GM21381 (cell line): ENCODE data around the gene PIK3C2G.
"Not testable (repeated sequence)": the region's sequence is repeated elsewhere in the genome, so short reads cannot be mapped to it uniquely, and the experiment has no call there.

Experiments used
- ATAC-seq: cut with Tn5 transposase; IDR thresholded peaks from one replicate; pipeline ENCODE4 v1.9.1; 2021; ENCODE audit warnings: mild to moderate bottlenecking, moderate library complexity; ENCODE audit not compliant: unreplicated experiment

PIK3C2G gene

DNA sequence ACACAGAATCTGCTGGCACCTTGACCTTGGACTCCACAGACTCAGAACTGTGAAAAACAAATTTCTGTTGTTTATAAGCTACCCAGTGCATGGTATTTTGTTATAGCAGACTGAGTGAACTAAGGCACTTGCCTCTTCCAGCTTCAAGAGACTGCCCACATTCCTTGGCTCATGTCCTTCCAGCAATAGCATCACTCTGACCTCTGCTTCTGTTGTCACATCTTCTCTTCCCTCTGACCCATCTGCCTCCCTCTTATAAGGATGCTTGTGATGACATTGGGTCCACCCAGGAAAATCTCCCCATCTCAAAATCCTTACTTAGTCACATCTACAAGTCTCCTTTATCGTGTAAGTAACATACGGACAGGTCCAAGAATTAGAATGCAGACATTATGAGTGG is 200.4 kb downstream of the PIK3C2G start:
- ATAC-seq, result no peak

GRCh38 chr12:18462442-18462841 is 201.1 kb downstream of the PIK3C2G start:
- no peak for ATAC-seq

DNA sequence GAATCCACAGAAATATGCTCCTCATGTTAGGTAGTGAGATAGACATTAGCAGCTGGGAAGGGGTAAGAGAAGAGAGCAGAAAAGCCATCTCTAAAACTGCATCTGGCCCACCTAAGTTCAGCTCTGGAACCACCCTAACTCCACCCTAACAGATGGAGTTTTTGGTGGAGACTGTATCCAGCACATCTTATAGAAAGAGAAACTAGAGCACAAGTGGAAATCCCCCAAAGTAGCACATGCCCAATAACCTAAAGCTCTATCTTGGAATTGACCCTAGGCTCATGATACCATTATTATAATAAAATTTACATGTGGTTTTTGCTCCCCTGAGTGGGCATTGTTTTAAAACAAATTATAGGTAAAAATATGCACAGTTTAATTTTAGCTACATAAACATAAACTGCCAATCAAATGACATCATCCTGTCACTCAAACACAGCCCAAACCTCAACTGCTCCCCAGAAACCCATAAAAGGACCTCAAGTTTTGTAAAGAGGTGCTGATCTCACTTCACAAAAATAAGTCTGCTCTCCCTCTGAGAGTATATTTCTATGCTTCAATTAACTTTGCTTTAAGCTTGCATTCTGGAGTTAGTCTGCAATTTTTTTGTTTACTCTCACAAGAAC is 206.4 kb downstream of the PIK3C2G start:
- no peak for ATAC-seq

- no peak for ATAC-seq
Measured at GRCh38 chr12:18468246-18469075, 207.1 kb downstream of the PIK3C2G start.

DNA sequence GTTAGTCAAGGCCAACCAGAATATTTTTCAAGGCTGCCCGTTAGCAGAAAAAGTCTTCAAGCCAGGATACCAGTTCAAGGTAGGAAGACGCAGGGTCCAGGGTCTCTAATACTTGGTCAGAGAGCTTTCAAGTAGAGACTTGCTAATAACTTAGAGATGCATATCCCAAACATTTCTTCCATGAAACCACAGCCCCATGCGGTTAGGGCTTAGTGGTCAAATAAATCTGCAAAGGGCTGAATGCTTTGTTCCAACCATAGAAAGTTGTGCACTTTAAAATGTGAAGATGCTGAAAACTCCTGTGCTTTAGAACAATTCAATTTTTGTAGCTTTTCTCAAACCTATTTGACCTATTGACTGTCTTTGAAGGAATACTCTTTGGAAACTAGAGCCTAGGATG is 208.9 kb downstream of the PIK3C2G start:
- no peak for ATAC-seq

DNA sequence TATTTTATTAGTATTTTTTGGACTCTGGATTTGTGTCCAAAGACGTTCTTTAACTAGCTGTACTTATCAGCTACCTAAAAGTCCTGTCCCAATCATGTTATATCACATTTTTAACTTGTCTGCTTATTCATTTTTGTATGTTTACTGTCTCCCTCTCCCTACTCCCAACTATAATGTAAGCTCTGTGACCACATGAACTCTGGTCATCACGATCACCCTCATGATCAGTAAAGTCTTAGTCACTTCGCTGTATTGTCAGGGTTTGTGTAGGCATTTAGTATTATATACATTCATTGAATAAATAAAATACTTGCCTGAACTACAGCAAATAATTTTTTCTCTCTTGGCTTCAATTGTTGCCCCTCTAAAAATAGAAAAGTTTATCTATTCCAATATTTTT is 211.0 kb downstream of the PIK3C2G start:
- no peak for ATAC-seq

DNA sequence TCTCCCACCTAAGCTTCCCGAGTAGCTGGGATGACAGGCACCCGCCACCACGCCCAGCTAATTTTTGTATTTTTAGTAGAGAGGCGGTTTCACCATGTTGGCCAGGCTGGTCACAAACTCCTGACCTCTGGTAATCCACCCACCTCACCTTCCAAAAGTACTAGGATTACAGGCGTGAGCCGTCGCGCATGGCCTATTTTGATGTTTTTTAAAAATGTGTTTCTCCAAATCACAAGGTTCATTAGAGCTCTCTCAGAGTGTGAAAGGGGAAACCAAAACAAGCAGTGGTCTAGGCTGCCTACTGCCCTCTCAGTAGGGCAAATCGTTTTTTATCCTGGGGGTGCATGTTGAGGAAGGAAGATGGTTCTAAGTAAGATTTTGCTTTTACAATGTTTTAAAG is 211.5 kb downstream of the PIK3C2G start:
- ATAC-seq, result no peak

DNA sequence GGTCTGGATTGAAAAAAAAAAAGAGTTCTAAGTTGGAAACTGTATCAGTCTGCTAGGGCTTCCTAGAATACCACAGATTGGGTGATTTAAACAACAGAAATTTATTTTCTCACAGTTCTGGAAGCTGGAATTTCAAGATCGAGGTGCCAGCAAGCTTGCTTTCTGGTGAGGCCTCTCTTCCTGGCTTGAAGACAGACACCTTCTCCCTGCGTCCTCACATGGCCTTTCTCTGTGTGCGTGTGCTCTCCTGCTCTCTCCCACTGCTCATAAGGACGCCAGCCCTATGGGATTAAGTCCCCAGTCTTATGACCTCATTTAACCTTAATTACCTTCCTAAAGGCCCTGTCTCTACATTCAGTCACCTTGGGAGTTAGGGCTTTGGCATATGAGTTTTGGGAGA is 215.5 kb downstream of the PIK3C2G start:
- no peak for ATAC-seq

DNA sequence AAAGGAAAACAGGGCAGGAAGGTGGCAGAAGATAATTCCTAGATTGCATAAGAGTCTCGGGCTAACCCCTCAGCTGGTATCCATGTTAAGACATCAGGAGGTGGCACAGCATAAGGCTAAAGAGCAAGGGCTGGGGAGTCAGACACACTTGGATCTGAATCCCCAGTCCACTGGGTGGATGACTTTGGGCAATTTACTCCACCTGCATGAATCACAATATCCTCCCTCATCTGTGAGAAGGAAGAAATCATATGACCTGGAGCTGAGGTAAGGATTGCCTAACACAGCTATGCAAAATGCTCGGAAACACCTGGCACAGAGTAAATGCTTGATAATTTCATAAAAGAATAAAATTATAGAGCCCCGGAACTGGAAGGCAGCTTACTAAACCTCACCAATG is 217.9 kb downstream of the PIK3C2G start:
- ATAC-seq, result no peak

GRCh38 chr12:18482601-18483120 is 221.3 kb downstream of the PIK3C2G start:
- no peak for ATAC-seq

- no peak for ATAC-seq
Measured at GRCh38 chr12:18483698-18484325, 222.5 kb downstream of the PIK3C2G start.

DNA sequence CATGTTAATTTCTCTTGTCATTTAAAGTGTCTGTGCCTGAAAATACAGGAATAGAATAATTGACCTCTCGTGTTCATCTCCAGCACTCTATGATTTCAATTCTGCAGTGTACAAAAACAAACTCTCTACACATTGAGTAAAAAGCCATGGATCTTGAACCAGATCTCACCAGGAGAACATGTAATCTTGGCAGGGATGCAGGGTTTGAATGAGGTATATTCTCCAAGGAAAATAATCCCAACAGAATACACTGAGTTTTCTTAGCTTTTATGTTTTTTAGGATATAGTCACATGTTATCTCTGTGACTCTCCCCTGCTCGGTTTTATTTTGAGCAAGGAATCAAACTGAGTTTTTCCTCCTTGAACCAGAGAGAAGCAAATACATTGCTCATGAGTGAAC is 224.7 kb downstream of the PIK3C2G start:
- ATAC-seq, result no peak

GRCh38 chr12:18487509-18487908 is 226.2 kb downstream of the PIK3C2G start:
- no peak for ATAC-seq

- no peak for ATAC-seq
Measured at GRCh38 chr12:18492372-18493025, 231.2 kb downstream of the PIK3C2G start.

- ATAC-seq, result no peak
Measured at GRCh38 chr12:18496156-18496555, 234.8 kb downstream of the PIK3C2G start.

DNA sequence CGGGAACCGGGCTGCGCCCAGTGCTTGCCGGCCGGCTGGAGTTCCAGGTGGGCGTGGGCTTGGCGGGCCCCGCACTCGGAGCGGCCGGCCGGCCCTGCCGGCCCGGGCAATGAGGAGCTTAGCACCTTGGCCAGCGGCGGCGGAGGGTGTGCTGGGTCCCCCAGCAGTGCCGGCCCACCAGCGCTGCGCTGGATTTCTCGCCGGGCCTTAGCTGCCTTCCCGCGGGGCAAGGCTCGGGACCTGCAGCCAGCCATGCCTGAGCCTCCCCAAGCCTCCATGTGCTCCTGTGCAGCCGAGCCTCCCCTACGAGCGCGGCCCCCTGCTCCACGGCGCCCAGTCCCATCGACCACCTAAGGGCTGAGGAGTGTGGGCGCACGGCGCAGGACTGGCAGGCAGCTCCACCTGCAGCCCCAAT is 238.8 kb downstream of the PIK3C2G start:
- ATAC-seq, result not testable (repeated sequence)

GRCh38 chr12:18500736-18501135 is 239.4 kb downstream of the PIK3C2G start:
- not testable (repeated sequence) for ATAC-seq

- ATAC-seq, result no peak
Measured at GRCh38 chr12:18502422-18502968, 241.2 kb downstream of the PIK3C2G start.

- no peak for ATAC-seq
Measured at GRCh38 chr12:18521461-18521860, 260.1 kb downstream of the PIK3C2G start.

DNA sequence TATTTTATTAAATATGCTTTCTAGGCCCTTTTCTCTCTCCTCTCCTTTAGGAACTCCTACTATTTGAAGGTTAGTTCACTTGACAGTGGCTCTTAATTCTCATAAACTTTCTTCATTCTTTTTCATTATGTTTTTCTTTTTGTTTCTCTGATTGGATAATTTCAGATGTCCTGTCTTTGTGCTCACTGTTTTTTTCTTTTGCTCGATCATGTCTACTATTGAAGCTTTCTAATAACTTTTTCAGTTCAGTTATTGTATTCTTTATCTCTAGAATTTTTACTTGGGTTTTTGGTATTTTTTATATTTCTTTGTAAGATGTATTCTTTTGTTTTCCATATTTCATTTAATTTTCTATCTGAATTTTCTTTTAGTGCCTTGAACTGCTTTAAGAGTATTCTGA is 261.5 kb downstream of the PIK3C2G start:
- ATAC-seq, result no peak

- not testable (repeated sequence) for ATAC-seq
Measured at GRCh38 chr12:18542497-18542896, 281.2 kb downstream of the PIK3C2G start.
